ENCODE measurements around the gene NEAT1. TPM values are rescaled to one million over a fixed set of nuclear protein-coding genes. Genes with fewer than 3 reads are reported as not detected.
A peak's percentile ranks its signal among the peaks of the same experiment; 100 is the strongest.

The NEAT1 gene
- total RNA-seq (1,000 to 10,000 TPM in 1 of 6 donors, 100 to 1,000 TPM in 5; 295 to 1,475 (median 528) TPM), polyA plus RNA-seq (1,000 to 10,000 TPM; 1,390 to 2,770 TPM)

GRCh38 chr11:65422633-65423515, at the start of gene NEAT1:
Gene NEAT1 (plus strand): TSS chr11:65422798.
- TF ChIP-seq CTCF (IDR thresholded peaks at IDR 0.05), result no peak
- WGBS, 2 donors, result 6% methylated on average over 40 of the region's 40 CpGs
- FAIRE-seq (no peak), ATAC-seq (peak; percentile 5 to 45 (median 21)), DNase-seq (peak; percentile 94 to 100 (median 97))
- peaks cover 22 to 40% (median 30%) of the 10 kb centered on the region in 3 donors for H3K4me1 ChIP-seq
- H3K27me3 ChIP-seq, result no peaks in the 10 kb centered on the region
- peaks cover 0 to 37% (median 0%) of the 10 kb centered on the region in 3 donors for H3K36me3 ChIP-seq
- peak within 1 kb of the TSS; percentile 98 to 99 (median 99) for H3K27ac ChIP-seq
- H3K4me3 ChIP-seq, result peak within 1 kb of the TSS; percentile 45 to 93 (median 78)
- no peaks in the 10 kb centered on the region for H3K9me3 ChIP-seq
- intact Hi-C loops (cut with DNase I), result loop anchor here in 2 of 3 donors (2.0 to 5.0 kb wide), 2 partner anchors 76 to 79 kb away; partner anchors contain the start of gene MALAT1 (in 1 of the 2)

- no peak for ATAC-seq
Measured at GRCh38 chr11:65373839-65374580, 48.6 kb upstream of the NEAT1 start.

GRCh38 chr11:65375012-65375411, 47.6 kb upstream of the NEAT1 start:
- no peak for FAIRE-seq

More at GRCh38 chr11:65373839-65374580, 48.6 kb upstream of the NEAT1 start:
- H3K4me1 ChIP-seq, result peaks cover 16 to 25% (median 25%) of the 10 kb centered on the region in 3 donors
- no peaks in the 10 kb centered on the region for H3K27me3 ChIP-seq
- H3K36me3 ChIP-seq, result no peaks in the 10 kb centered on the region
- DNase-seq, result peak in 1 of 6 donors; percentile 14
- intact Hi-C loops (cut with DNase I), result no loop called here
- no peak for TF ChIP-seq CTCF (IDR thresholded peaks at IDR 0.05)
- no peak overlapping the region for H3K4me3 ChIP-seq
- no peak for FAIRE-seq
- no peak overlapping the region for H3K27ac ChIP-seq
- 67 to 79% methylated on average over 14 of the region's 14 CpGs for WGBS, 2 donors
- no peaks in the 10 kb centered on the region for H3K9me3 ChIP-seq

GRCh38 chr11:65376138-65376713, 46.4 kb upstream of the NEAT1 start:
- Histone ChIP-seq H3K36me3 (no peaks in the 10 kb centered on the region), H3K4me1 (peaks cover 27 to 35% (median 29%) of the 10 kb centered on the region in 3 donors), H3K4me3 (no peak overlapping the region), H3K9me3 (no peaks in the 10 kb centered on the region), H3K27ac (no peak overlapping the region), H3K27me3 (no peaks in the 10 kb centered on the region)
- ATAC-seq (no peak), FAIRE-seq (no peak), DNase-seq (no peak)
- TF ChIP-seq CTCF (IDR thresholded peaks at IDR 0.05), result no peak
- 88 to 89% methylated on average over 16 of the region's 16 CpGs for WGBS, 2 donors
- intact Hi-C loops (cut with DNase I), result no loop called here

More at GRCh38 chr11:65375012-65375411, 47.6 kb upstream of the NEAT1 start:
- no peak for TF ChIP-seq CTCF (IDR thresholded peaks at IDR 0.05)
- ATAC-seq, result no peak
- H3K4me1 ChIP-seq, result peaks cover 26 to 34% (median 29%) of the 10 kb centered on the region in 3 donors
- no peak for DNase-seq
- no peaks in the 10 kb centered on the region for H3K27me3 ChIP-seq
- H3K4me3 ChIP-seq, result no peak overlapping the region
- 84 to 86% methylated on average over 8 of the region's 8 CpGs for WGBS, 2 donors
- intact Hi-C loops (cut with DNase I), result no loop called here
- no peaks in the 10 kb centered on the region for H3K9me3 ChIP-seq
- H3K36me3 ChIP-seq, result no peaks in the 10 kb centered on the region
- H3K27ac ChIP-seq, result no peak overlapping the region

Data from pancreas (tissue), 10 donors.